SK-N-SH treated with all-trans-retinoic acid at 6 μM for 48 hours (cell line): Measurements from ENCODE around the gene GLYR1.

ENCODE experiments used
- ARNTL ChIP-seq: fragments of 450-650 bp; formaldehyde crosslinking; IDR thresholded peaks from 2 replicates; pipeline ENCODE4 v1.5.0; 2020; ENCODE audit warnings: low read depth, mild to moderate bottlenecking, moderate library complexity, borderline replicate concordance
- BACH2 ChIP-seq: fragments of 250-450 bp; sonication (Bioruptor Pico); IDR thresholded peaks from 2 replicates; pipeline ENCODE4 v1.9.0; 2021; ENCODE audit warnings: mild to moderate bottlenecking, borderline replicate concordance
- ESRRG ChIP-seq: fragments of 250-450 bp; sonication (Bioruptor Pico); IDR thresholded peaks from 2 replicates; pipeline ENCODE4 v1.6.1; 2021; ENCODE audit warnings: mild to moderate bottlenecking
- GLIS3 ChIP-seq: fragments of 250-450 bp; sonication (Bioruptor Pico); IDR thresholded peaks from 2 replicates; pipeline ENCODE4 v1.5.0; 2020; ENCODE audit warnings: mild to moderate bottlenecking, moderate library complexity
- ISL1 ChIP-seq: fragments of 250-450 bp; sonication (Bioruptor Pico); IDR thresholded peaks from 2 replicates; pipeline ENCODE4 v2.1.2; 2022; ENCODE audit warnings: mild to moderate bottlenecking, moderate library complexity
- TCF4 ChIP-seq: fragments of 250-450 bp; sonication (Bioruptor Pico); IDR thresholded peaks from 2 replicates; pipeline ENCODE4 v1.8.0; 2021; ENCODE audit warnings: mild to moderate bottlenecking, moderate library complexity, borderline replicate concordance
- ZC3H10 ChIP-seq: fragments of 250-450 bp; sonication (Bioruptor Pico); IDR thresholded peaks from 2 replicates; pipeline ENCODE4 v1.5.1; 2021; ENCODE audit warnings: mild to moderate bottlenecking, moderate library complexity
- ZFP3 ChIP-seq: fragments of 250-450 bp; sonication (Bioruptor Pico); IDR thresholded peaks from 2 replicates; pipeline ENCODE4 v1.5.0; 2020; ENCODE audit warnings: mild to moderate bottlenecking, moderate library complexity
- ZNF565 ChIP-seq: fragments of 450-650 bp; formaldehyde crosslinking; conservative IDR thresholded peaks from 2 replicates; pipeline ENCODE4 v1.5.0; 2020; ENCODE audit warnings: low read depth, mild to moderate bottlenecking, moderate library complexity
- ZNF70 ChIP-seq: fragments of 450-650 bp; formaldehyde crosslinking; IDR thresholded peaks from 2 replicates; pipeline ENCODE4 v1.5.0; 2020; ENCODE audit warnings: mild to moderate bottlenecking, moderate library complexity
- TF ChIP-seq, protein P1 (sequence below): fragments of 250-450 bp; sonication (Bioruptor Pico); IDR thresholded peaks from 2 replicates; pipeline ENCODE4 v1.5.1; 2021; ENCODE audit warnings: mild to moderate bottlenecking, moderate library complexity
- TF ChIP-seq, protein P2 (sequence below): fragments of 250-450 bp; sonication (Bioruptor Pico); IDR thresholded peaks from 2 replicates; pipeline ENCODE4 v1.8.0; 2020; ENCODE audit warnings: mild to moderate bottlenecking, moderate library complexity, borderline replicate concordance
- TF ChIP-seq, protein P3 (sequence below): fragments of 250-450 bp; sonication (Bioruptor Pico); IDR thresholded peaks from 2 replicates; pipeline ENCODE4 v1.8.0; 2021; ENCODE audit warnings: low read depth, mild to moderate bottlenecking, moderate library complexity, borderline replicate concordance

DNA sequence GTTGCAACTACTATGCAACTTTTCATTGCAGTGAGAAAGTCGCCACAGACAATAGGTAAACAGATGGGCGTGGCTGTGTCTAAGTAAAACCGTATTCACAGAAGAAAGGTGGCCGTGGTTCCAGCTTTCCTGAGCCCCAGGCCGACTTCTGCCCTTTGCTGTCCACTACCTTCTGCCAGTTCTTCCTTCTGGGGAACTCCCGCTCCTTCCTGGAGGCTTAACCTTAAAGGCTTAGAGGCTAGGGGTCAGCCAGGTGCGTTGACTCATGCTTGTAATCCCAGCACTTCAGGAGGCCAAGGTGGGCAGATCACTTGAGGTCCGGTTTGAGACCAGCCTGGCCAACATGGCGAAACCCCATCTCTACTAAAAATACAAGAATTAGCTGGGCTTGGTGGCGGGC is 56.8 kb downstream of the GLYR1 start:
- TF ChIP-seq, protein P1, sequence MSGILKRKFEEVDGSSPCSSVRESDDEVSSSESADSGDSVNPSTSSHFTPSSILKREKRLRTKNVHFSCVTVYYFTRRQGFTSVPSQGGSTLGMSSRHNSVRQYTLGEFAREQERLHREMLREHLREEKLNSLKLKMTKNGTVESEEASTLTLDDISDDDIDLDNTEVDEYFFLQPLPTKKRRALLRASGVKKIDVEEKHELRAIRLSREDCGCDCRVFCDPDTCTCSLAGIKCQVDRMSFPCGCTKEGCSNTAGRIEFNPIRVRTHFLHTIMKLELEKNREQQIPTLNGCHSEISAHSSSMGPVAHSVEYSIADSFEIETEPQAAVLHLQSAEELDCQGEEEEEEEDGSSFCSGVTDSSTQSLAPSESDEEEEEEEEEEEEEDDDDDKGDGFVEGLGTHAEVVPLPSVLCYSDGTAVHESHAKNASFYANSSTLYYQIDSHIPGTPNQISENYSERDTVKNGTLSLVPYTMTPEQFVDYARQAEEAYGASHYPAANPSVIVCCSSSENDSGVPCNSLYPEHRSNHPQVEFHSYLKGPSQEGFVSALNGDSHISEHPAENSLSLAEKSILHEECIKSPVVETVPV (CRISPR knock-in tag): no peak
- TF ChIP-seq, protein P2, sequence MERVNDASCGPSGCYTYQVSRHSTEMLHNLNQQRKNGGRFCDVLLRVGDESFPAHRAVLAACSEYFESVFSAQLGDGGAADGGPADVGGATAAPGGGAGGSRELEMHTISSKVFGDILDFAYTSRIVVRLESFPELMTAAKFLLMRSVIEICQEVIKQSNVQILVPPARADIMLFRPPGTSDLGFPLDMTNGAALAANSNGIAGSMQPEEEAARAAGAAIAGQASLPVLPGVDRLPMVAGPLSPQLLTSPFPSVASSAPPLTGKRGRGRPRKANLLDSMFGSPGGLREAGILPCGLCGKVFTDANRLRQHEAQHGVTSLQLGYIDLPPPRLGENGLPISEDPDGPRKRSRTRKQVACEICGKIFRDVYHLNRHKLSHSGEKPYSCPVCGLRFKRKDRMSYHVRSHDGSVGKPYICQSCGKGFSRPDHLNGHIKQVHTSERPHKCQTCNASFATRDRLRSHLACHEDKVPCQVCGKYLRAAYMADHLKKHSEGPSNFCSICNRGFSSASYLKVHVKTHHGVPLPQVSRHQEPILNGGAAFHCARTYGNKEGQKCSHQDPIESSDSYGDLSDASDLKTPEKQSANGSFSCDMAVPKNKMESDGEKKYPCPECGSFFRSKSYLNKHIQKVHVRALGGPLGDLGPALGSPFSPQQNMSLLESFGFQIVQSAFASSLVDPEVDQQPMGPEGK (CRISPR knock-in tag): no peak
- TF ChIP-seq ISL1 (CRISPR knock-in tag): no peak
- no peak for TF ChIP-seq BACH2 (CRISPR knock-in tag)
- TF ChIP-seq ZNF565 (CRISPR knock-in tag): no peak
- TF ChIP-seq TCF4: no peak
- TF ChIP-seq, protein P3, sequence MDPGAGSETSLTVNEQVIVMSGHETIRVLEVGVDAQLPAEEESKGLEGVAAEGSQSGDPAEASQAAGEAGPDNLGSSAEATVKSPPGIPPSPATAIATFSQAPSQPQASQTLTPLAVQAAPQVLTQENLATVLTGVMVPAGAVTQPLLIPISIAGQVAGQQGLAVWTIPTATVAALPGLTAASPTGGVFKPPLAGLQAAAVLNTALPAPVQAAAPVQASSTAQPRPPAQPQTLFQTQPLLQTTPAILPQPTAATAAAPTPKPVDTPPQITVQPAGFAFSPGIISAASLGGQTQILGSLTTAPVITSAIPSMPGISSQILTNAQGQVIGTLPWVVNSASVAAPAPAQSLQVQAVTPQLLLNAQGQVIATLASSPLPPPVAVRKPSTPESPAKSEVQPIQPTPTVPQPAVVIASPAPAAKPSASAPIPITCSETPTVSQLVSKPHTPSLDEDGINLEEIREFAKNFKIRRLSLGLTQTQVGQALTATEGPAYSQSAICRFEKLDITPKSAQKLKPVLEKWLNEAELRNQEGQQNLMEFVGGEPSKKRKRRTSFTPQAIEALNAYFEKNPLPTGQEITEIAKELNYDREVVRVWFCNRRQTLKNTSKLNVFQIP (CRISPR knock-in tag): no peak
- no peak for TF ChIP-seq ZFP3 (CRISPR knock-in tag)
- TF ChIP-seq ARNTL (CRISPR knock-in tag): no peak
- no peak for TF ChIP-seq GLIS3 (CRISPR knock-in tag)
- no peak for TF ChIP-seq ZNF70
- TF ChIP-seq ZC3H10 (CRISPR knock-in tag): no peak
- TF ChIP-seq ESRRG (CRISPR knock-in tag): no peak
